HUES64 (cell line): Measurements from ENCODE around the gene ACAD9.
"Not testable (repeated sequence)": the region's sequence is repeated elsewhere in the genome, so short reads cannot be mapped to it uniquely, and the experiment has no call there.

Experiments
- H3K27ac ChIP-seq: 2 replicates; pipeline ENCODE4 v1.7.0; 2013; ENCODE audit warnings: low read depth, low read length, inconsistent platforms
- H3K27me3 ChIP-seq: 2 replicates; pipeline ENCODE4 v1.6.1; 2013; ENCODE audit warnings: mild to moderate bottlenecking, low read length; ENCODE audit not compliant: insufficient read depth
- H3K36me3 ChIP-seq: 2 replicates; pipeline ENCODE4 v1.6.1; 2013; ENCODE audit warnings: mild to moderate bottlenecking, low read length; ENCODE audit not compliant: insufficient read depth
- H3K4me1 ChIP-seq: 2 replicates; pipeline ENCODE4 v1.6.1; 2013; ENCODE audit warnings: mild to moderate bottlenecking, low read length, moderate library complexity; ENCODE audit not compliant: insufficient read depth
- H3K4me3 ChIP-seq: 2 replicates; pipeline ENCODE4 v1.5.1; 2013; ENCODE audit warnings: mild to moderate bottlenecking, low read length, moderate library complexity
- H3K9ac ChIP-seq: 2 replicates; pipeline ENCODE4 v1.6.1; 2013; ENCODE audit warnings: mild to moderate bottlenecking, low read depth, low read length
- H3K9me3 ChIP-seq: 2 replicates; pipeline ENCODE4 v1.6.1; 2013; ENCODE audit warnings: low read depth, low read length; ENCODE audit not compliant: insufficient read depth
- WGBS: fragments of 150-250, 120-280 bp; methylation state at CpG from one replicate; pipeline ENCODE4 v1.1.7; 2013; ENCODE audit warnings: missing lambda C conversion rate; 5-methylcytosine and 5-hydroxymethylcytosine counted together

The ACAD9 gene

GRCh38 chr3:128863560-128863959 is 15.9 kb upstream of the ACAD9 start:
- no peak overlapping the region for H3K4me3 ChIP-seq
- WGBS = 63% methylated on average over 3 of the region's 3 CpGs
- H3K9ac ChIP-seq = no peak overlapping the region
- no peak overlapping the region for H3K27ac ChIP-seq
- no peaks in the 10 kb centered on the region for H3K36me3 ChIP-seq
- H3K27me3 ChIP-seq = no peaks in the 10 kb centered on the region
- peaks cover 24% of the 10 kb centered on the region for H3K9me3 ChIP-seq
- H3K4me1 ChIP-seq = peaks cover 4% of the 10 kb centered on the region; the same call in 1 of the 2 replicates

DNA sequence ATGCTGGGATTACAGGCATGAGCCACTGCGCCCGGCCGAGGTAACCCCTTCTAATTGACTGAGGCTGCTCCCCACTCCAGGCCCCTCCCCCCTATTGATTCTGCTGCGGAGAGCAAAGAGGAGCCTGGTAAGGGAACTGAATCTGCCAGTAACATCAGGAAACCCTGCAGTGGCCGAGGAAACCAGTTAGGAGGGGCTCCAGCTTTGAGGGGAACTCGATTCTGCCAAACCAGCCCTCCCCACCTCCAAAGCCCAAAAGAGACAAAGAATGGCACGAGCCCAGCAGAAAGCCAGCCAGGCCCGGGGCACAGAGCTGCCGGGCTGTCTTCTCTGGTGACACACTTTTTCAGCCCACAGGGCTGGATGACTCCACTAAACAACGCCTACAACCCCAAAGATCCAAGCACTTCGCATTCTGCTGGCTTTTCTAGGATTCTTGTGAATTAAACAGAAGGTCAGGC is 15.0 kb upstream of the ACAD9 start:
- Histone ChIP-seq H3K36me3 (no peaks in the 10 kb centered on the region), H3K4me1 (peaks cover 4% of the 10 kb centered on the region; the same call in 1 of the 2 replicates), H3K27me3 (no peaks in the 10 kb centered on the region), H3K4me3 (no peak overlapping the region), H3K9me3 (peaks cover 16% of the 10 kb centered on the region), H3K9ac (no peak overlapping the region), H3K27ac (no peak overlapping the region)
- 70% methylated on average over 11 of the region's 11 CpGs for WGBS

GRCh38 chr3:128864849-128865804 is 14.3 kb upstream of the ACAD9 start:
- not testable (repeated sequence) for H3K27ac ChIP-seq, H3K36me3 ChIP-seq, H3K9ac ChIP-seq, H3K9me3 ChIP-seq, H3K4me1 ChIP-seq, H3K27me3 ChIP-seq, H3K4me3 ChIP-seq
- 77% methylated on average over 20 of the region's 25 CpGs for WGBS

DNA sequence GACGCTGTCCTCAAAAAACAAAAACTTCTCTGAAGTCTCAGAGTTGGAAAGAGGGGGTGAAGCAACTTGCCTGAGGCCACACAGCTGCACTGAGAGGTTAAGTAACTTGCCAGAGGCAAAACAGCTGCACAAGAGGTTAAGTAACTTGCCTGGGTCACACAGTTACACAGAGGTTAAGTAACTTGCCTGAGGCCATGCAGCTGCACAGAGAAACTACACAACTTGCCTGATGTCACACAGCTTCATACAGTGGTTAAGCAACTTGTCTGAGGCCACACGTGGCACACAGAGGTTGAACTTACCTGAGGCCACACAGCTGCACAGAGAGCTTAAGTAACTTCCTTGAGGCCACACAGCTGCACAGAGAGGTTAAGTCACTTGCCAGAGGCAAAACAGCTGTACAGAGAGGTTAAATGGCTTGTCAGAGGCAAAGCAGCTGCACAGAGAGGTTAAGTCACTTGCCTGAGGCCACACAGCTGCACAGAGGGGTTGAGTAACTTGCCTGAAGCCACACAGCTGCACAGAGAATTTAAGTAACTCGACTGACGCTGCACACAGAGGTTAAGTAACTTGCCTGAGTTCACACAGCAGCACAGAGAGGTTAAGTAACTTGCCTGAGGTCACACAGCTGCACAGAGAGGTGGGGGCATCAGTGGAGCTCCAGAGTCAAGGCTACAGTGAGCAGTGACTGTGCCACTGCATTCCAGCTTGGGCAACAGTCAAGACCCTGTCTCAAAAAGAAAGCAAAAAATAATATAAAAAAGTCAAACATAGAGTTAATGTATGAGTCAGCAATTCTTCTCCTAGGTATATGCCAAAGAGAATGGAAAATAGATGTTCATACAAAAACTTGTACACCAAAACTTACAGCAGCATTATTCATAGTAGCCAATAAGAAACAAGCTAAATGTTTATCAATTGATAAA is 12.0 kb upstream of the ACAD9 start:
- no peak overlapping the region for H3K4me3 ChIP-seq
- H3K9me3 ChIP-seq = no peaks in the 10 kb centered on the region
- 86% methylated on average over 4 of the region's 4 CpGs for whole genome bisulfite sequencing
- no peaks in the 10 kb centered on the region for H3K36me3 ChIP-seq
- H3K27me3 ChIP-seq = no peaks in the 10 kb centered on the region
- no peak overlapping the region for H3K9ac ChIP-seq
- no peak overlapping the region for H3K27ac ChIP-seq
- H3K4me1 ChIP-seq = peaks cover 4% of the 10 kb centered on the region; the same call in 1 of the 2 replicates

DNA sequence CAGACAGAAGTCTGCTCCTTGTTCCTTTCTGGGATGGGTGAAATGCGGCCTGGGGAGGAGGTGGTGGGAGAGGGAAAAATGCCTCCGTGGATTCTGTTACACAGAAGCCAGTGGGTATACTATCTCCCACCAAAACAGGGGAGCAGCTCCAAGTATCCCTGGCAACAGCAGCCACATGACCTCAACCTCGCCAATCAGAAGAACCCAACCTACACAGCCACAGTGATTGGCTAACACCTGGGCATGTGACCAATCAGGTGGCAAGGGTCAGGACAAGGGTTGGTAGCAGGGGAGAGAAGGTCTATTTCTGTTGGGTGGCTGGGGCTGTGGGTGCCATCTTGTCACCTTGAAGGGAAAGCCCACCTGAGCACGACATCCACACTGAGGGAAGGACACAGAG is 9.1 kb upstream of the ACAD9 start:
- 93% methylated on average over 3 of the region's 4 CpGs for WGBS
- H3K36me3 ChIP-seq = no peaks in the 10 kb centered on the region
- no peaks in the 10 kb centered on the region for H3K4me1 ChIP-seq
- H3K9me3 ChIP-seq = no peaks in the 10 kb centered on the region
- H3K4me3 ChIP-seq = no peak overlapping the region
- H3K9ac ChIP-seq = no peak overlapping the region
- H3K27ac ChIP-seq = no peak overlapping the region
- no peaks in the 10 kb centered on the region for H3K27me3 ChIP-seq

- no peaks in the 10 kb centered on the region for H3K4me1 ChIP-seq
- no peaks in the 10 kb centered on the region for H3K9me3 ChIP-seq
- no peaks in the 10 kb centered on the region for H3K36me3 ChIP-seq
- no peak overlapping the region for H3K27ac ChIP-seq
- 89% methylated on average over 4 of the region's 4 CpGs for WGBS
- no peaks in the 10 kb centered on the region for H3K27me3 ChIP-seq
- H3K9ac ChIP-seq = no peak overlapping the region
- H3K4me3 ChIP-seq = no peak overlapping the region
These were observed 7.1 kb upstream of the ACAD9 start for GRCh38 chr3:128872282-128872681.

DNA sequence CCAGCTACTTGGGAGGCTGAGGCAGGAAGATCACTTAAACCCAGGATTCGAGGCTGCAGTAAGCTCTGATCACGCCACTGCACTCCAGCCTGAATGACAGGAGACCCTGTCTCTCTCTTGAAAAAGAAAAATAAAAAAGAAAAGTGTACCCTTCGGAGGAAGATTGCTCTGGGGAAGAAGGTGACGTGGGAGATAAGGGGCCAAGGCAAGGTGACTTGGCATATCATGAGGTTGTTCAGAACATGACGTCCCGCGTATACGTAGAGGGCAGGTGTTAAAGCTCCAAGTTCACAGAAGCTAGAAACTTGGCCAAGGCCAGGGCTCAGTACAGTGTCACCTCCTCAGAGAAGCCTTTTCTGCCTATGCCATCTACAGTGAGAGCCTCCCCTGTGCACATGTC is 6.7 kb upstream of the ACAD9 start:
- Histone ChIP-seq H3K9ac (no peak overlapping the region), H3K27me3 (no peaks in the 10 kb centered on the region), H3K4me1 (no peaks in the 10 kb centered on the region), H3K36me3 (no peaks in the 10 kb centered on the region), H3K27ac (no peak overlapping the region), H3K9me3 (no peaks in the 10 kb centered on the region), H3K4me3 (no peak overlapping the region)
- 90% methylated on average over 8 of the region's 8 CpGs for WGBS

DNA sequence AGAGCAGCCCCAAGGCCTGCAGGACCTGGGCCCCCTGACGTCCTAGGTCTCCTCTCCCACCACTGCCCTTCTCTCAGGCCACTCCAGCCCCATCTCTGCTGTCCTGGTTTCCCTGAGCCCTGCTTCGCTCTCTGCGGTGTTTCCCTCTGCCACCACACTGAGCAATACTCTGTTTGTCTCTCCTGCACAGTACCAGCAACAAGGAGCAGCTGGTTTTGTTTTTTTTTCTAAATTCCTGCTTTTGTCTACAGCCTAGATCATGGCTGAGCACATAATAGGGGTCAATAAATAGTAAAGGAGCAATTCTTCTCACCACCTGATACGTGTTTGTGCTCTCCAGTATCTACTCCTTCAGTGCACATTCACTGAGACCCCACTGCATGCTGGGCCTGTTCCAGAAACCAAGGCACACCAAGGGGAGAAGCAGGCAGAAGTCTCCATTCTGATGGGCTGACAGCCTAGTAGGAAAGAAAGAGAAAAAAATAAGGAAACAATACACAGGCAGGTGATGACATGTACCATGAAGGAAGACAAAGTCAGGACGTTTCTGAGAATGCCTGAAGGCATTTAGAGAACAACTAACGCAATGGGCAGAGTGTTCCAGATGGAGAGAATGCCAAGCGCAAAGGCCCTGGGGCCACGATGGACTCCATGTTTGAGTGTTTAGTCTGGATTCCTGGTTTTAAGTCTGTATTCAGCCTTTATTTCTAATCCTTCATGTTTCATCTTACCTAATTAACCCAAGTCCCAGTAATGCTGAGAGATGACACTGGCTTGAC is 6.0 kb upstream of the ACAD9 start:
- Histone ChIP-seq H3K27ac (no peak overlapping the region), H3K9me3 (no peaks in the 10 kb centered on the region), H3K36me3 (no peaks in the 10 kb centered on the region), H3K4me3 (no peak overlapping the region), H3K4me1 (peaks cover 6% of the 10 kb centered on the region; the same call in 1 of the 2 replicates), H3K27me3 (no peaks in the 10 kb centered on the region), H3K9ac (no peak overlapping the region)
- WGBS = 77% methylated on average over 8 of the region's 8 CpGs

DNA sequence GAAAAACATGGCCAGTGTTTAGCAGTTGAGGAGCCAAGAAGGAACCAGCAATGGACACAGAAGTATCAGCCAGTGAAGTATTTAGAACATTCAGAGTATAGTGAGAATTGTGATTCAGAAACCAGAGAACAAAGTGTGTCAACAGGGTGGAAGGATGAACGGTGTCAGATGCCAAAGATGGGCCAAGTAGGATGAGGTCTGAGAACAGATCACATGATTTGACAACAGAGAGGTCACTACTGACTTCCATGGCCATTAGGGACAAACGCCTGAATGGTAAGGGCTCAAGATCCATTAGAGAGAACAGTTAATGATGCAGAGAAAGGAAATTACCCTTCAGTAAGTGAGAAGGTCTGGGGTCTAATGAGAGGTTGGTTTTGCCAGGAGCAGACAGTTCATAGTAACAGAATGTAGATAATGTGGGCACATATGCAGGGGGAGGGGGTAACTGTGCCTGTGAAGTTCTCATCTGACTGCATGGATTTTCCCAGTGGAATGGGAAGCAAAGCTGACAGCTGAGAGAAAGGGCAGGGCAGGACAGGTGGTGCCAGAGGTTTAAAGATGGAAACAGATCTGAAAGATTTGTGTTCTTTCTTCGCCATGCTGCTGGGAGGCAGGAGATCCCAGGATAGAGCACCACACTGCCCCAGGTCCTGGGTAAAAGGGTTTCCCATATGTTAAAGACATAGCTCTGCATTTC is 4.8 kb upstream of the ACAD9 start:
- WGBS = 77% methylated on average over 3 of the region's 3 CpGs
- H3K4me3 ChIP-seq = no peak overlapping the region
- H3K9me3 ChIP-seq = no peaks in the 10 kb centered on the region
- H3K36me3 ChIP-seq = no peaks in the 10 kb centered on the region
- H3K4me1 ChIP-seq = peaks cover 8% of the 10 kb centered on the region; the same call in 1 of the 2 replicates
- no peaks in the 10 kb centered on the region for H3K27me3 ChIP-seq
- H3K27ac ChIP-seq = no peak overlapping the region
- no peak overlapping the region for H3K9ac ChIP-seq

GRCh38 chr3:128875556-128876120 is 3.8 kb upstream of the ACAD9 start:
- 51% methylated on average over 12 of the region's 12 CpGs for WGBS
- H3K4me1 ChIP-seq = peaks cover 8% of the 10 kb centered on the region; the same call in 1 of the 2 replicates
- no peaks in the 10 kb centered on the region for H3K9me3 ChIP-seq
- H3K27ac ChIP-seq = no peak overlapping the region
- no peak overlapping the region for H3K4me3 ChIP-seq
- no peaks in the 10 kb centered on the region for H3K27me3 ChIP-seq
- H3K9ac ChIP-seq = no peak overlapping the region
- no peaks in the 10 kb centered on the region for H3K36me3 ChIP-seq
